ENCODE data around the gene PDCD2L.
"Not testable (repeated sequence)": the region's sequence is repeated elsewhere in the genome, so short reads cannot be mapped to it uniquely, and the experiment has no call there.

DNA sequence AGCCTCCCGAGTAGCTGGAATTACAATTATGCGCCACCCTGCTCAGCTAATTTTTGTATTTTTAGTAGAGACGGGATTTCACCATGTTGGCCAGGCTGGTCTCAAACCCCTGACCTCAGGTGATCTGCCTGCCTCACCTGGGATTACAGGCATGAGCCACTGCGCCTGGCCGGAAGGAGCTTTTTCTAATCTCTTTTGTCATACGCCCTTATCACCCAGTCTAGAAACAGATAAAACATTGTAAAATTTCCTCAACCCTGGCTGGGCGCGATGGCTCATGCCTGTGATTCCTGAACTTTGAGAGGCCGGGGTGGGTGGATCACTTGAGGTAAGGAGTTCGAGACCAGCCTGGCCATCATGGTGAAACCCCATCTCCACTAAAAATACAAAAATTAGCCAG is 35.0 kb upstream of the PDCD2L start:
- TF ChIP-seq, protein P1, sequence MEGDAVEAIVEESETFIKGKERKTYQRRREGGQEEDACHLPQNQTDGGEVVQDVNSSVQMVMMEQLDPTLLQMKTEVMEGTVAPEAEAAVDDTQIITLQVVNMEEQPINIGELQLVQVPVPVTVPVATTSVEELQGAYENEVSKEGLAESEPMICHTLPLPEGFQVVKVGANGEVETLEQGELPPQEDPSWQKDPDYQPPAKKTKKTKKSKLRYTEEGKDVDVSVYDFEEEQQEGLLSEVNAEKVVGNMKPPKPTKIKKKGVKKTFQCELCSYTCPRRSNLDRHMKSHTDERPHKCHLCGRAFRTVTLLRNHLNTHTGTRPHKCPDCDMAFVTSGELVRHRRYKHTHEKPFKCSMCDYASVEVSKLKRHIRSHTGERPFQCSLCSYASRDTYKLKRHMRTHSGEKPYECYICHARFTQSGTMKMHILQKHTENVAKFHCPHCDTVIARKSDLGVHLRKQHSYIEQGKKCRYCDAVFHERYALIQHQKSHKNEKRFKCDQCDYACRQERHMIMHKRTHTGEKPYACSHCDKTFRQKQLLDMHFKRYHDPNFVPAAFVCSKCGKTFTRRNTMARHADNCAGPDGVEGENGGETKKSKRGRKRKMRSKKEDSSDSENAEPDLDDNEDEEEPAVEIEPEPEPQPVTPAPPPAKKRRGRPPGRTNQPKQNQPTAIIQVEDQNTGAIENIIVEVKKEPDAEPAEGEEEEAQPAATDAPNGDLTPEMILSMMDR (IDR thresholded peaks at IDR 0.05; ENCODE audit: poor library complexity) = not testable (repeated sequence)
- not testable (repeated sequence) for TF ChIP-seq EZH2 (IDR thresholded peaks at IDR 0.05; ENCODE audit: borderline replicate concordance)

All from hepatocyte (in vitro differentiated cells).